Activated CD4-positive, alpha-beta memory T cell treated with anti-CD3 and anti-CD28 coated beads, Interleukin-2, amount 10 ng/mL, durations not matched to agents 7 days and 5 days (primary cell): Measurements from ENCODE around the gene RXRA. TPM values are rescaled to one million over a fixed set of nuclear protein-coding genes. Genes with fewer than 3 reads are reported as not detected.

ENCODE experiments used
- CTCF ChIA-PET: fragments of 350-600 bp; sonication (Branson Sonifier 250); formaldehyde crosslinking; loops from one replicate; lab custom pipeline; 2021; ENCODE audit warnings: antibody characterized with exemption, inconsistent platforms; lab: Charles Lee
- POLR2A ChIA-PET: fragments of 350-600 bp; sonication (Branson Sonifier 250); formaldehyde crosslinking; loops from one replicate; lab custom pipeline; 2021; ENCODE audit warnings: antibody characterized with exemption; lab: Charles Lee
- DNase-seq: peaks from one replicate; pipeline ENCODE4 v3.0.0-alpha.2; 2020
- H3K27ac Mint-ChIP-seq: one replicate; pipeline ENCODE4 v1.8.0; 2021; ENCODE audit warnings: mild to moderate bottlenecking, mixed read lengths
- H3K27me3 Mint-ChIP-seq: one replicate; pipeline ENCODE4 v1.8.0; 2021; ENCODE audit warnings: mixed read lengths
- H3K36me3 Mint-ChIP-seq: one replicate; pipeline ENCODE4 v1.8.0; 2021; ENCODE audit warnings: low read depth, mixed read lengths
- H3K4me1 Mint-ChIP-seq: one replicate; pipeline ENCODE4 v1.8.0; 2021; ENCODE audit warnings: mixed read lengths
- H3K4me3 Mint-ChIP-seq: one replicate; pipeline ENCODE4 v1.8.0; 2021; ENCODE audit warnings: mild to moderate bottlenecking, mixed read lengths
- H3K9me3 Mint-ChIP-seq: one replicate; pipeline ENCODE4 v1.8.0; 2021; ENCODE audit warnings: mixed read lengths
- total RNA-seq, 2 experiments: library from RNA; stranded (reverse); gene quantifications; one replicate each; pipeline ENCODE4 v1.2.3, GENCODE V29; 2021

Gene RXRA
- total RNA-seq, 2 experiments from 2014 or later, result 7.0 to 7.8 TPM

- no peaks in the 10 kb centered on the region for H3K27me3 Mint-ChIP-seq
- H3K27ac Mint-ChIP-seq, result no peak overlapping the region
- no peaks in the 10 kb centered on the region for H3K9me3 Mint-ChIP-seq
- H3K4me3 Mint-ChIP-seq, result no peak overlapping the region
- POLR2A ChIA-PET, result no interaction called here
- H3K36me3 Mint-ChIP-seq, result no peaks in the 10 kb centered on the region
- no peak for DNase-seq
- CTCF ChIA-PET, result no interaction called here
- H3K4me1 Mint-ChIP-seq, result no peaks in the 10 kb centered on the region
Observed at GRCh38 chr9:134353539-134353938, 27.3 kb downstream of the RXRA start.

- POLR2A ChIA-PET, result no interaction called here
- Mint-ChIP-seq H3K27ac (no peak overlapping the region), H3K4me1 (no peaks in the 10 kb centered on the region), H3K36me3 (no peaks in the 10 kb centered on the region), H3K9me3 (no peaks in the 10 kb centered on the region), H3K4me3 (no peak overlapping the region), H3K27me3 (no peaks in the 10 kb centered on the region)
- CTCF ChIA-PET, result no interaction called here
- no peak for DNase-seq
Observed at GRCh38 chr9:134355158-134355557, 28.9 kb downstream of the RXRA start.

- ChIA-PET CTCF (no interaction called here), POLR2A (no interaction called here)
- no peaks in the 10 kb centered on the region for H3K9me3 Mint-ChIP-seq
- H3K27me3 Mint-ChIP-seq, result no peaks in the 10 kb centered on the region
- DNase-seq, result no peak
- H3K4me3 Mint-ChIP-seq, result no peak overlapping the region
- H3K36me3 Mint-ChIP-seq, result no peaks in the 10 kb centered on the region
- no peak overlapping the region for H3K27ac Mint-ChIP-seq
- H3K4me1 Mint-ChIP-seq, result no peaks in the 10 kb centered on the region
Observed at GRCh38 chr9:134355561-134356279, 29.5 kb downstream of the RXRA start.

- Mint-ChIP-seq H3K9me3 (no peaks in the 10 kb centered on the region), H3K36me3 (no peaks in the 10 kb centered on the region), H3K4me1 (no peaks in the 10 kb centered on the region), H3K27ac (no peak overlapping the region), H3K4me3 (no peak overlapping the region), H3K27me3 (no peaks in the 10 kb centered on the region)
- CTCF ChIA-PET, result no interaction called here
- POLR2A ChIA-PET, result no interaction called here
- no peak for DNase-seq
Observed at GRCh38 chr9:134356496-134357470, 30.5 kb downstream of the RXRA start.

GRCh38 chr9:134357631-134358025 is 31.4 kb downstream of the RXRA start:
- no peak overlapping the region for H3K27ac Mint-ChIP-seq
- CTCF ChIA-PET, result no interaction called here
- H3K27me3 Mint-ChIP-seq, result no peaks in the 10 kb centered on the region
- POLR2A ChIA-PET, result no interaction called here
- no peaks in the 10 kb centered on the region for H3K36me3 Mint-ChIP-seq
- H3K4me1 Mint-ChIP-seq, result no peaks in the 10 kb centered on the region
- H3K9me3 Mint-ChIP-seq, result no peaks in the 10 kb centered on the region
- no peak for DNase-seq
- H3K4me3 Mint-ChIP-seq, result no peak overlapping the region

- Mint-ChIP-seq H3K27ac (no peak overlapping the region), H3K4me1 (no peaks in the 10 kb centered on the region), H3K4me3 (no peak overlapping the region), H3K9me3 (no peaks in the 10 kb centered on the region), H3K27me3 (no peaks in the 10 kb centered on the region), H3K36me3 (no peaks in the 10 kb centered on the region)
- POLR2A ChIA-PET, result no interaction called here
- CTCF ChIA-PET, result no interaction called here
- DNase-seq, result no peak
Observed at GRCh38 chr9:134358026-134358661, 31.9 kb downstream of the RXRA start.

- Mint-ChIP-seq H3K4me1 (no peaks in the 10 kb centered on the region), H3K27me3 (no peaks in the 10 kb centered on the region), H3K27ac (no peak overlapping the region), H3K36me3 (no peaks in the 10 kb centered on the region), H3K9me3 (no peaks in the 10 kb centered on the region), H3K4me3 (no peak overlapping the region)
- ChIA-PET POLR2A (no interaction called here), CTCF (no interaction called here)
- DNase-seq, result no peak
Observed at GRCh38 chr9:134358662-134359319, 32.5 kb downstream of the RXRA start.

- H3K36me3 Mint-ChIP-seq, result no peaks in the 10 kb centered on the region
- H3K27ac Mint-ChIP-seq, result no peak overlapping the region
- H3K4me1 Mint-ChIP-seq, result no peaks in the 10 kb centered on the region
- H3K27me3 Mint-ChIP-seq, result no peaks in the 10 kb centered on the region
- H3K9me3 Mint-ChIP-seq, result no peaks in the 10 kb centered on the region
- no peak overlapping the region for H3K4me3 Mint-ChIP-seq
- POLR2A ChIA-PET, result no interaction called here
- CTCF ChIA-PET, result no interaction called here
- no peak for DNase-seq
Observed at GRCh38 chr9:134359493-134360179, 33.4 kb downstream of the RXRA start.

- Mint-ChIP-seq H3K4me1 (no peaks in the 10 kb centered on the region), H3K4me3 (no peak overlapping the region), H3K36me3 (no peaks in the 10 kb centered on the region), H3K27me3 (no peaks in the 10 kb centered on the region), H3K27ac (no peak overlapping the region), H3K9me3 (no peaks in the 10 kb centered on the region)
- CTCF ChIA-PET, result no interaction called here
- POLR2A ChIA-PET, result no interaction called here
- no peak for DNase-seq
Observed at GRCh38 chr9:134360180-134360759, 34.0 kb downstream of the RXRA start.

- H3K9me3 Mint-ChIP-seq, result no peaks in the 10 kb centered on the region
- ChIA-PET POLR2A (no interaction called here), CTCF (no interaction called here)
- H3K36me3 Mint-ChIP-seq, result no peaks in the 10 kb centered on the region
- DNase-seq, result no peak
- H3K27me3 Mint-ChIP-seq, result no peaks in the 10 kb centered on the region
- H3K27ac Mint-ChIP-seq, result no peak overlapping the region
- no peak overlapping the region for H3K4me3 Mint-ChIP-seq
- no peaks in the 10 kb centered on the region for H3K4me1 Mint-ChIP-seq
Observed at GRCh38 chr9:134360897-134361296, 34.6 kb downstream of the RXRA start.

GRCh38 chr9:134361426-134361825 is 35.2 kb downstream of the RXRA start:
- Mint-ChIP-seq H3K4me3 (no peak overlapping the region), H3K27ac (no peak overlapping the region), H3K4me1 (no peaks in the 10 kb centered on the region), H3K27me3 (no peaks in the 10 kb centered on the region), H3K9me3 (no peaks in the 10 kb centered on the region), H3K36me3 (no peaks in the 10 kb centered on the region)
- ChIA-PET CTCF (interaction anchor here (1.1 kb wide), 1 partner anchor 82 kb away, joined by 3 read pairs; no protein-coding TSS in a partner anchor), POLR2A (no interaction called here)
- no peak for DNase-seq

- Mint-ChIP-seq H3K36me3 (no peaks in the 10 kb centered on the region), H3K27ac (no peak overlapping the region), H3K4me3 (no peak overlapping the region), H3K4me1 (no peaks in the 10 kb centered on the region), H3K27me3 (no peaks in the 10 kb centered on the region), H3K9me3 (no peaks in the 10 kb centered on the region)
- DNase-seq, result no peak
- POLR2A ChIA-PET, result no interaction called here
- CTCF ChIA-PET, result interaction anchor here (1.1 kb wide), 1 partner anchor 81 kb away, joined by 3 read pairs; no protein-coding TSS in a partner anchor
Observed at GRCh38 chr9:134361843-134362414, 35.7 kb downstream of the RXRA start.
